GM06990 (cell line): ENCODE results near the gene CTDP1.

Experiments used
- DNase-seq: peaks from one replicate; pipeline ENCODE4 v3.0.0-alpha.2; 2011; ENCODE audit not compliant: insufficient read length; ENCODE audit errors: extremely low read depth
- H3K27me3 ChIP-seq: replicated peaks from 2 replicates; pipeline ENCODE4 v1.6.0; 2011; ENCODE audit warnings: low read length; ENCODE audit not compliant: control insufficient read depth, insufficient read depth
- H3K36me3 ChIP-seq: 2 replicates; pipeline ENCODE4 v1.5.1; 2011; ENCODE audit warnings: low read length; ENCODE audit not compliant: control insufficient read depth, insufficient read depth
- H3K4me3 ChIP-seq: replicated peaks from 2 replicates; pipeline ENCODE4 v1.5.1; 2011; ENCODE audit warnings: low read depth, mild to moderate bottlenecking, control low read depth, low read length
- TF ChIP-seq, protein P1 (sequence below): IDR thresholded peaks from 2 replicates; pipeline ENCODE4 v1.5.1; 2011; ENCODE audit warnings: low read length, control low read depth, mild to moderate bottlenecking, inconsistent platforms; ENCODE audit not compliant: insufficient read depth, poor library complexity, severe bottlenecking

CTDP1 gene

GRCh38 chr18:79735071-79735980 is 55.7 kb downstream of the CTDP1 start:
- Histone ChIP-seq H3K36me3 (peaks cover 27% of the 10 kb centered on the region), H3K27me3 (no peaks in the 10 kb centered on the region), H3K4me3 (no peak overlapping the region)
- DNase-seq: no peak
- TF ChIP-seq, protein P1, sequence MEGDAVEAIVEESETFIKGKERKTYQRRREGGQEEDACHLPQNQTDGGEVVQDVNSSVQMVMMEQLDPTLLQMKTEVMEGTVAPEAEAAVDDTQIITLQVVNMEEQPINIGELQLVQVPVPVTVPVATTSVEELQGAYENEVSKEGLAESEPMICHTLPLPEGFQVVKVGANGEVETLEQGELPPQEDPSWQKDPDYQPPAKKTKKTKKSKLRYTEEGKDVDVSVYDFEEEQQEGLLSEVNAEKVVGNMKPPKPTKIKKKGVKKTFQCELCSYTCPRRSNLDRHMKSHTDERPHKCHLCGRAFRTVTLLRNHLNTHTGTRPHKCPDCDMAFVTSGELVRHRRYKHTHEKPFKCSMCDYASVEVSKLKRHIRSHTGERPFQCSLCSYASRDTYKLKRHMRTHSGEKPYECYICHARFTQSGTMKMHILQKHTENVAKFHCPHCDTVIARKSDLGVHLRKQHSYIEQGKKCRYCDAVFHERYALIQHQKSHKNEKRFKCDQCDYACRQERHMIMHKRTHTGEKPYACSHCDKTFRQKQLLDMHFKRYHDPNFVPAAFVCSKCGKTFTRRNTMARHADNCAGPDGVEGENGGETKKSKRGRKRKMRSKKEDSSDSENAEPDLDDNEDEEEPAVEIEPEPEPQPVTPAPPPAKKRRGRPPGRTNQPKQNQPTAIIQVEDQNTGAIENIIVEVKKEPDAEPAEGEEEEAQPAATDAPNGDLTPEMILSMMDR: no peak

- H3K27me3 ChIP-seq: no peaks in the 10 kb centered on the region
- TF ChIP-seq, protein P1: no peak
- no peak for DNase-seq
- no peak overlapping the region for H3K4me3 ChIP-seq
- peaks cover 19% of the 10 kb centered on the region for H3K36me3 ChIP-seq
These were observed 56.6 kb downstream of the CTDP1 start for GRCh38 chr18:79736230-79736629.

DNA sequence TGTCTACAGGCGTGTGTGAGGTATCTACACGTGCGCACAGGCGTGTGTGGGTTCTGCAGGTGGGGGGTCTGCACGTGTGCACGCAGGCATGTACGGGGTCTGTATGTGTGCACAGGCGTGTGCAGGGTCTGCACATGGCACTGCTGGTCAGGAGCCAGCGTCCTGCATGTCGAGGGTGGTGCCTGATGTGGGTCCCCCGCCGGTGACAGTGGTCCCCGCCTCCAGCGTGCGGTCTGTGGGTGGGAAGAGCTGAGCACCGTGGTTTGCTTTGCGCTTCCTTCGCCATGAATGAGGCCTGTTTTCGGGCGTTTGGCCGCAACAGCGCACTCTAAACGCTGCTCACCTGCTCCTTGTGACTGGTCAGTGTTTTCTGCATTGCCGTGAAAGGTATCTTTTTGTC is 57.2 kb downstream of the CTDP1 start:
- TF ChIP-seq, protein P1: no peak
- peaks cover 18% of the 10 kb centered on the region for H3K36me3 ChIP-seq
- H3K4me3 ChIP-seq: no peak overlapping the region
- H3K27me3 ChIP-seq: no peaks in the 10 kb centered on the region
- DNase-seq: no peak

DNA sequence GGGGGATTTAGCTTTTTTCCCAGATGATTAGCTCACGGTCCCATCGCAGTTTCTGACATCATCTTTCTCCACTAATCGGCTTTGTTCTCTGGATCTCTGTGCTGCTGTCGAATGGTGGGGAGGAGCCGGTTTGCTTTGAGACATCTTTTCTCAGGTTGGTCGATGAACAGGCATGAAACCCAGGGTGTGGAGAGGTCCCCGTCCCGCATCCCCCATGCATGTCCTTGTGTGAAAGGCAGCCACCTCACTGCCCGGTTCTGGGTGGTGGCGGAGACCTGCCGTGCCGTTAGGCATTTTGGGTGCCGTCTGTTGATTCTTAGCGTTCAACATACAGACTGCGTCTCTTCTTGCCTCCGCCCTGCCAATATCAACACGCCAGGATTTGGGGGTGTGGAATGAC is 57.8 kb downstream of the CTDP1 start:
- Histone ChIP-seq H3K36me3 (peaks cover 17% of the 10 kb centered on the region), H3K27me3 (no peaks in the 10 kb centered on the region), H3K4me3 (no peak overlapping the region)
- DNase-seq: no peak
- TF ChIP-seq, protein P1: no peak

- Histone ChIP-seq H3K27me3 (no peaks in the 10 kb centered on the region), H3K36me3 (peaks cover 17% of the 10 kb centered on the region), H3K4me3 (no peak overlapping the region)
- TF ChIP-seq, protein P1: no peak
- DNase-seq: no peak
These were observed 58.4 kb downstream of the CTDP1 start for GRCh38 chr18:79738041-79738461.
